HG03439 (cell line): ENCODE measurements around the gene MGRN1.
"Not testable (repeated sequence)": the region's sequence is repeated elsewhere in the genome, so short reads cannot be mapped to it uniquely, and the experiment has no call there.

Experiments
- ATAC-seq: cut with Tn5 transposase; IDR thresholded peaks from one replicate; pipeline ENCODE4 v1.9.1; 2021; ENCODE audit warnings: mild to moderate bottlenecking, moderate library complexity; ENCODE audit not compliant: unreplicated experiment

MGRN1 gene

DNA sequence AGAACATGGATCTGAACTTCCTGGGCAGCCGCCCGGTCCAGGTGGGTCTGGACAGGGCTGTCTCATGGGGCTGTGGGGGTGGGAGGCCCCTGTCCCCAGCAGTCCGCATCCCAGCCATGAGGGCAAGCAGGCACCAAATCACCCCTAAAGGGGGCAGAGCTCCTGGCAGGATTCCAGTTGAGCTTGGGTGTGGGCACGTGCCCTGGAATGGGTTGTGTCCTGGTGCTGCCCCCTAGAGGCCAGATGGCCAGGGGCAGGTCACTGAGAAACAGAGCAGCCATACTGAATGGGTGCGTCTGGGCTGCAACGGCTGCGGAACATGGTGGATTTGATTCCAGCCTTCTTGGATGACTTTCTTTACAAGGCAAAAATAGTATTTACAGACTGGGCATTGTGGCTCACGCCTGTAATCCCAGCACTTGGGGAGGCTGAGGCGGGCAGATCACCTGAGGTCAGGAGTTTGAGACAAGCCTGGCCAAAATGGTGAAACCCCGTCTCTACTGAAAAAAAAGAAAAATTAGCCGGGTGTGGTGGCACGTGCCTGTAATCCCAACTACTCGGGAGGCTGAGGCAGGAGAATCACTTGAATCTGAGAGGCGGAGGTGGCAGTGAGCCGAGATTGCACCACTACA, 25.9 kb downstream of the MGRN1 start:
- ATAC-seq = not testable (repeated sequence)

DNA sequence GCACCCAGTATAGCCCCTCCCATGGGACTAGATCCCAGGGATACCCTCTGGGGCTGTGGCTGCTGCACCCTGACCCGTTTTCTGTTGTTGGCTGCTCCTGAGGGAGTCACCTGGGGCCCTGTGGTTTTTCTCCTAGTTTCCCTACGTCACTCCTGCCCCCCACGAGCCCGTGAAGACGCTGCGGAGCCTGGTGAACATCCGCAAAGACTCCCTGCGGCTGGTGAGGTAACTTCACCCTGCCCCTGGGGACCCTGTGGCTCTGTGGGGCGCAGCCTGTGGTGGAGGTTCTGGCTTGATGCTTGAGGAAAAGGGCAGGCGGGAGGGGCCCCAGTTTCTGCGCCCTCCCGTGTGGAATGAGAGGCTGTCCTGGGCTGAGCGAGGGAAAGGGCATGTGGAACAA, 27.2 kb downstream of the MGRN1 start:
- ATAC-seq = no peak

DNA sequence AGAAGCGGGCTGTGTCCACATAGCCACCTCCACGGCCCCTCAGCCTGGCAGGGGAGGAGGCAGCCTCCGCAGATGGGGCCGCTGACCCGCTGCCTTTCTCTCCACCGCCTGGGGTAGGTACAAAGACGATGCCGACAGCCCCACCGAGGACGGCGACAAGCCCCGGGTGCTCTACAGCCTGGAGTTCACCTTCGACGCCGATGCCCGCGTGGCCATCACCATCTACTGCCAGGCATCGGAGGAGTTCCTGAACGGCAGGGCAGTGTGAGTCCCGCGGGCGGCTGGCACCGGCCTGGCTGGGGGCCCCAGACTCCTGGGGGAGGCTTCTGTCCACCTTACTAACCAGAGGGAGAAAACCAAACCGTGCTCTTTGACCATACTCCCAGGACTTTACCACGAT, 27.9 kb downstream of the MGRN1 start:
- no peak for ATAC-seq

DNA sequence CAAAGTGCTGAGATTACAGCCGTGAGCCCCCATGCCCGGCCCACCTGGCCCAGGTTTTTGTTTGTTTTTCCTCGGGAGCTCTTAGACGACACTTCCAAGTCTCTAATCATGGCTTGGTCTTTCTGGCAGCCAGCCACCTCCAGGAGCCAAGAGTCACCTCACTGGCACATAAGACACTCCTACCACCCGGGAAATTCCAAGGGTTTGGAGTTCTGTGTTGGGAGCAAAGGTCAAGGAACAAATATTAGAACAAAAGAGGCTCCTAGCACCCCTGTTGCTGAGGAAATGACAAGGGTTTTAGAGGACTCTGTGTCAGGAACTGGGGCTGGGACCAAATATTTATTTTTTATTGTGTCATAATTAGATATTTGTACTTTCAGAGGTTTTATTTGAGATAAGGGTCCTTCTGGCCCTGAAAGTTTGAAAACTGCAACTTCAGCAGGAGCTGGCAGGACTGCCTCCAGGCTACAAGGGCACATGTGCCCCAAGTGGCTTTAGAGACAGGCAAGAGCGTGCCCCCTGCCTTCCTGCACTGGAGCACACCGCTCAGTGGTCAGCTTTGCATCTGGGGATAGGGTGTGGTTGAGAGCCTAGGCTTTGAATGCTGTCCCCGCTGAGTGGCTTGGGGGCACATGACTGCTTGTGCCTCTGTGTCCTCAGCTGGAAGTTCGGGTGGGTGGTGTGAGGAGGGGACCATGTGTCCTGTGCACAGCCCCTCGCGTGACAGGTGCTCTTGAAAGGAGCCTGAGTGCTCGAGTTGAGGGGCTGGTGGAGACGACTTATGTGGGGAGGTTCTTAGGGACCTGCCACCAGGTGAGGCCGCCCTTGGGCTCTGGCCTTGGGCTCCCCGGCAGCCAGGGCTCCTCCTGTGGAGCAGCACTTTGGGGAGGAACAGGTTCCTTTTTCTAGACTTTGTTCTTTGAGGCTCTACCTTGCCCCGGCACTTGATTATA, 29.7 kb downstream of the MGRN1 start:
- ATAC-seq = no peak

DNA sequence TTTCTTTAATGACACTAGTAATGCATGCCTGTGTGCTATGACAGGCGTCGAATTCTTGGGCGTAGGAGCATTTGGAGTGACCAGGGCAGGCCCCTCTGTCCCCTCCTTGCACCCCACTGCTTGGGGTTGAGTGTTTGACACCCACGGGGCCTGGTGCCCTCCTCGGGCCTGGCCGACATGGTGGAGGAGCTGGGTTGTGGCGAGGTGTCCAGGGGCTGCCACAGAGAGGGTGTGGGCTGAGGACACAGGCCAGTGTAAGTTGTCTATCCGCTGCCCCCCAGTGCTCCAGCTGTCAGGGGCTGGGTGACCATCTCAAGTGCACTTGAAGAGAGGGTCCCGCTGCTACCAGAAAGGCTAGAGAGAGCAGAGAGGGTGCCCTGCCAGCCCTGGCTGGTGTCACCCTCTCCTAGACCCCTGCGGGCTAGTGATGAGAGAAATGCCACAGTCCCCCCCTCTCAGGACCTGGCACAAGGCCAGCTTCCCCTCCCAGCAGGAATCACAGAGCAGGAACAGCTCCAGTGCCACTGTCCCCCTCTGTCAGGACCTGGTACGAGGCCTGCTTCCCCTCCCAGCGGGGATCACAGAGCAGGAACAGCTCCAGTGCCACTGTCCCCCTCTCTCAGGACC, 30.5 kb downstream of the MGRN1 start:
- no peak for ATAC-seq

DNA sequence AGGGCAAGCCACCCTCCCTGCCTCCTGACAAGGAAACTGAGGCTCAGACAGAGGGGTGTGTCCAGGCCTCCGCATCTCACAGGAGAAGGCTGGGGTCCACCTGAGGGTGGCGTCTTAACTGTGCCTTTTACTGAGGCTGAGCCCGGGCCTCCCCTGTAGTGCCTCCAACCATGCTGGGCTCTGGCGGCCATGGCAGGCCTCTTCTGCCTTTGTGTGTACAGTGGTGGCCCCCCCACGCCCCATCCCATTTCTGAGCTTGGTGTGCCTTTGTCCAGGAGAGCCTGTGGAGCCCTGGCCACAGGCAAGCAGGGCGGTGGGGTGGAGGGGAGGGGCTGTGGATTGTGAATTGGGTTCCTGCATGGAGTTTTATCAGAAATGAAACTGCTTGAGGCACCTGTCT, 31.2 kb downstream of the MGRN1 start:
- no peak for ATAC-seq

DNA sequence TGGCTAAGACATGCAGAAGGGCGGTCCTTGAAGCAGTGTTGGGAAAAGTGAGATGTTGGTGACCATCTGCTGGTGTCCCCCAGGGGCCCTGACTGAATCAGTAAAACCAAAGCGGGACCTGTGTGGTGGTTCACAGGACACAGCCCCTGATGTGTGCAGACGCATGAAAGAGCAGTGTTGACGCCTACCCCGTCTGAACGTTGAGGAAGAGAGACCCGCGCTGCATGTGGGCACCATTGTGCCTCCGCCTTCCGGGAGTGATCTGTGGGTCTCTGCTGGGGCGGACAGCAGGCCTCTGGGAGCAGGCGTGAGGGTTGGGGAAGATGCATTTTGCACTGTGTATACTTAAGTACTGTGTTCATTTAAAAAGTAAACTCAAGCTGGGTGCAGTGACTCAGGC, 31.6 kb downstream of the MGRN1 start:
- ATAC-seq = no peak

DNA sequence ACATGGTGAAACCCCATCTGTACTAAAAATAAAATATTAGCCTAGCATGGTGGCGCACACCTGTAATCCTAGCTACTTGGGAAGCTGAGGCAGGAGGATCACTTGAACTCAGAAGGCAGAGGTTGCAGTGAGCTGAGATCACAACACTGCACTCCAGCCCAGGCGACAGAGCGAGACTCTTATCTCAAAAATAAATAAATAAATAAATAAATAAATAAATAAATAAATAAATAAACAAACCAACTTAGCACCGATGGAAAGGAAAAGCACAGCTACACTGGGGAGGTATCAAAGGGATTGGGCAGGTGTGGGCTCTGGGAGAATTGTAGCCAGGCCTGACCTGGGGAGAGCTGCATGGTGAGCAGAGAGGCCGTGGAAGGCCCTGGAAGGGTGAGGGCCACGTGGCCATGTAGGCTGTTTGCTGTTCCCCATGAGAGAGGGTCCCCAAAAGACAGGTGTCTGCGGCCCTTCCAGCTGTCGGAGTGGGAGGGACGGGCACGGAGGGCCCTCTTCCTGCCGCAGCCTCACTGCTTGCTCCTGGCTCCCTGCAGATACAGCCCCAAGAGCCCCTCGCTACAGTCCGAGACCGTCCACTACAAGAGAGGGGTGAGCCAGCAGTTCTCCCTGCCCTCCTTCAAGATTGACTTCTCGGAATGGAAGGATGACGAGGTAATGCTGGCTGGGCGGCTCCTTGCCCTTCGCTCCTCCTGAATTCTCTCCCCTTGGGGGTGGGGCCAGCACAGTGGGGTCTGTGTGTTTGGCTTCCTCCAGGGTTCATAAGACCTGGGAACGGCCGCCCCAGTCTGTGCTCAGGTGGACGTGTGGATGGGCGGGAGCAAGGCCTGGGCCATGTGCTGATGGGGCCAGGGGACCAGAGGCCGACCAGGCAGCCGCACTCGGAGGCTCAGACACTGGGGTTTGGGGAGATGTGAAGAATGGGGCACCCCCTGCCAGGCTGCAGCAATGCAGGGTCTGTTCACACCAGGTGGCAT, 32.4 kb downstream of the MGRN1 start:
- no peak for ATAC-seq

DNA sequence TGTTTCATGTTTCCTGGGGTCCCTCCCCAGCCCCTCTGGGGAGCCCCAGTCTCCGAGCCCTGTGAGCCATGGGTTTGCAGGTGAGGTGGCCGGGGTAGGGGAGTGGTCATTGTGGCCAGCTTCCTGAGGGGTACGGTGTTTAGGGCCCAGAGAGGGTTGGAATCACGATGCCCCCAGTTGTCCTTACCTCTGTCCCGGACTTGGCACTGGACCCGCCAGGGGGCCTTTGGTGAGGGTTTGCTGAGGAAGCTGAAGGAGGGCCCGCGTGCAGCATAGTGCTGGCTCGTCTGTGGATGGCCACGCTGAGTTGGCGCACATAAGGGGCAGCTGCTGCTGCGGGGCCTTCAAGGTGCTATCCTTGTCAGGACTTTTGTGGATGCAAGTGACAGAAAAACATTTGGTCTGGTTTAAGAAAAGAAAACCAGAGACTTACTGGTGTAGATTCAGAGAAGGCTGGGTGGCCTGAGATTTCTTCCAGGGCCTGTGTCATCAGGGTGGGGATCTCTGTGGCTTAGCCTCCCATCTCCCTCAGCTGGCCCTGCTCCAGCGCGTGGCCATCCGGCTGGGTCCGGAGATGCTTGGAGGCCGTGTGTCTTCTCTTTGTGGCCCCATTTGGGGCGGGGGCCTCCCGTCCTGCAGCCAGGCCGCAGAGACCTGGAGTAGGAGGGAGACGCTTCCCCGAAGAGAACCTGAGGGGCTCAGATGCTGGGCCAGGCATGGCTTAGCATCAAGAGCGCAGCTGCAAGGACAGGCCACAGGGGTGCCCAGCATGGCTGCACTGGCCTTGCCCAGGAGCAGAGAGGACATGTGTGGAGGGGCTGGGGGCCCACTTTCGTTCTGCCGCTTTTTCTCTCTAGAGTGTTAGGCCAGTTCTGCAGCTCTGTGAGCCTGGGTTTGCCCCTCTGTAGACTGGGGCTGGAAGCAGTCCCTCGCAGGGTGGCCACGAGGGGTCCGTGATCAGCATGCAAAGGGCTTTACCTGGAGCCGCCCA, 35.0 kb downstream of the MGRN1 start:
- ATAC-seq = no peak

DNA sequence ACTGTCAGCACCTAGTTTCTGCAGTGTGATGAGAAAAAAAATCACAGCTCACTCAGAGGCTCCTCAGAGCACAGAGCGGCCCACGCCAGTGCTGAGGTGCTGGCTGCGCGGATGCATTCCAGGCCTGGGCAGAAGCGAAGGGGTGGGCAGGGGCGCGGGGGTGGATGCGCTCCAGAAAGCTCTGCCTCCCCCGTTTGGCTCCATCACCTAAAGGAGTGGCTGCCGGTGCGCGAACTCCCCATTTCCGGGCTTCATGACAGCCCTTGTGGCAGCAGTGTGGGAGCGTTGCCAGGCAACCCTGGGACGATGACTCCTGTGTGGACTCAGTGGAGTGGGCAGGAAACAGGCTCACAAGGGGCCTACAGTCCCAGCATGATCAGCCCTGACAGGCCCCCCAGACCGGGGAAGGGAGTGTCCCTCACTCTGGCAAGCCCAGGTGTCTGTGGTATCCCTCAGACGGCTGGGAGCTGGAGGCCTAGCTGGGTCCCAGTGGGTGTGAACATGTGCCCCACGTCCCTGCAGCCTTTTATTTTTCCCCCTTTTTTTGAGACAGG, 35.9 kb downstream of the MGRN1 start:
- no peak for ATAC-seq

DNA sequence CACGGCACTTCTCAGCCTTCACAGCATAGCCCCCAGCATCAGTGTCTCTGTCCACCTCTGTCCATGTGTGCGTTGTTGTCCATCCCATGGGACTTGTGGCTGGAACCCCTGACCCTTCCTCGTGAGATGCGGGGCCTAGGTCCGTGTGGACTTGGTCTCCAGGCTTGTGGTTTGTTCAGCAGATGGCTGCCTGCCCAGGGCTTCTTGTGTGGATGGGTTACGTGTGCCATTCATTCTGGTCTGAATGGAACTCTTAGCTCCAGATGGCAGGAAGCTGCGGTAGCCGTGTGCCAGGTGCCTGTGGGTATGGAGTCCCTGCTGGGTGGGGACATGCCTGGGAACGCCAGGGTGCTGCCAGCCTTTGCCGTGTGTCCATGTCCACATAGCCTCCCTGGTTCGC, 37.0 kb downstream of the MGRN1 start:
- no peak for ATAC-seq

DNA sequence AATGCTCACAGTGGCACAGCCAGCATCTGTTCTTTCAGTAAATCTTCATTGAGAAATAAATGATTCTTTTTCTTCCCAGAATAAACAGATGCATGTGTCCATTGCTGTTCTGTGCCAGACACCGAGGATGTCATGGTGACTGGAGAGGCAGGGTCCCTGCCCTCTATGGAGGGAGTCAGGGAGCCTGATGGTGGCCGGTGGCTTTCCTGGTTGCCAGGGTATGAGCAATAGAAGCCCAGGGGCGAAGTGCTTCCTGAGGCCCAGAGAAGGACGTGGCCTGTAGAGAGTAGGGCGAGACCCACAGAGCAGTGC, 38.8 kb downstream of the MGRN1 start:
- ATAC-seq = no peak

DNA sequence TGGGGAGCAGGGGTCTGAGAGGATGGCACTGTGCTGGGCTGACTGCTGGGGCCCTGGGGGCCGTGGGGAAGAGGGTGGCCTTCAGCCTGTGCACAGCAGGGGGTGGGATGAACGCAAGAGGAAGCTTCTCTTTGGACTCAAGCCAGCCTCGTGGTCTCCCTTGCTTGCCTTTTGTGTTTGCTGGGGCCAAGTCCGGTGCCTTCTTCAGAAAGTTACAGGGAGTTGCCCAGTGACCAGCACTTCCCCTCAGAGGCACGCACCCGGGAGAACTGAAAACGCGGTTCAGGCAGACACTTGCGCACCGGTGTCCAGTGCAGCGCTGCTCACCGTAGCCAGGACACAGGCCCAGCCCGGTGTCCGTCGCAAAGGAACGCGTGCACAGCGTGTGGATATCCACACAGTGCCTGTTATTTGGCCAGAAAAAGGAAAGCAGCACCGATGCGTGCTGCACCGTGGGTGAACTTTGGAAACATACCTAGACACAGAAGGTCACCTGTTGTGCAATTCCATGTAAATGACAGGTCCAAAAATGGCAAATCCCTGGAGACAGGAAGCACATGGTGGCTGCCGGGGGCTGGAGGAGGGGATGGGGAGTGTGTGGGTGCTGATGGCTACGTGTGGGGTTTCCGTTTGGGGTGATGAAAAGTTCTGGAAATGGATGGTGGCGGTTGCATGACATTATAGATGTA, 39.3 kb downstream of the MGRN1 start:
- ATAC-seq = no peak

DNA sequence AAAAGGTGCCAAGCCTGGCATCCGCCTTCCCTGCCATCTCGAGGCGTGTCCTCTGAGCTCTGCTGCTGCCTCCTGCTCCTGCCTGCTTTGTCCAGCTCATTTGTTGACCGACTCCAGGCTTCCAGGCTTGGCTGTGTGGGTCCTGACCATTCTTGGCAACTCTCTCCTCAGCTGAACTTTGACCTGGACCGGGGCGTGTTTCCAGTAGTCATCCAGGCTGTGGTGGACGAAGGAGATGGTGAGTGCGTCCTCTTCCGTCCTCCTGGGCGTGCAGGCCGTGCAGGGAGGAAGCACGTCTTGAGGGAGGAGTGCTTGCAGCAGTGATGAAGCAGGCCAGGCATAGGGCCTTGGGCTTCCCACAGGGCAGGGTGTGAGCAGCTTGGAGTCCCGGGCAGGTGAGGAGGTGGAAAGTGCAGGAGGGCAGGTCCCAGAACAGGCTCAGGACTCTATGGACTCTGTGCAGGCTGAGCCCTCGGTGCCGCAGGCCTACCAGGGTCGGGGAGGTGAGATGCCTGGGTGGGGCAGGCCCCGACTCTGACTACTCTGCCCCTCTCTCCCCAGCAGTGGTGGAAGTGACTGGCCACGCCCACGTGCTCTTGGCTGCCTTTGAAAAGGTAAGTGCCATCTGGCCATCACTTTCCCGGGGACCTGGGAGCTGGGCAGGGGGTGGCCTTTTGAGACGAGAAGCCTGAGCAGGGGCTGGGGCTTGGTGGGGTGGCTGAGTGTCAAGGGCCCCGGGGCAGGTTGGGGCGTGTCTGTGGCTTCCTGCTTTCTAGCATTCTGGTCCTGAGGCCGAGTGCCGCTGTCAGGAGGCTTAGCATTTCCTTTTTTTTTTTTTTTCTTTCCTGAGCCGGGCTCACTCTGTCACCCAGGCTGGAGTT, 40.2 kb downstream of the MGRN1 start:
- ATAC-seq = no peak

DNA sequence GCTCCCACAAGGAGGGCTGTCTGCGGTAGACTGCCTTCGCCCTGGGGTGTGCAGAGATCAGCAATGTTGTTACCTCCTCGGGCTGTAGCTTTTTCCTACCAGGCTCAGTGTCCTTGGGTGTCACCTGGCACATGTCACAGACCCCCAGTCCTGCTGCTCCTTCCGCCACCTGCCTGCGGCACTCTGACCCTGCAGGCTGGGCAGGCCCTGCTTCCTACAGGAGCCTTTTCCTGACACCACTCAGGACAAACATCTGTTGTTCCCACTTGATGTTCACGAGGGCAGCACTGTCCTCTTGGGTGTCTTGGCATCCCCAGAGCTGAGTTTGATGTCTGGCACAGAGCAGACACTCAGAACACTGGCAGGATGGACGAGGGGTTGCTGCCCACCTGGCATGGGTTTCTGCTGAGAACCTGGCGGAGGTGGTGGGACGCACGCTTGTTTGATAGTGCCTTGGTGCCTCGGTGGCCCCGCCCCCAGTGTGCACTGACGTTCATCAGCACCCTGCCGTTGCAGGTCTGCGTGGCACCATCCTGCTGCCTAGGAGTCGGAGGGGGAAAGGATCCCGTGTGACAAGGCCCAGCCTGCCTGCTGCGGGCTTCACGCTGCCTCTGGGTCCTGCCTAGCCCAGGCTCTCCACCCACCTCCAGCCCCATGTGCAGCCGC, 42.0 kb downstream of the MGRN1 start:
- ATAC-seq = no peak

DNA sequence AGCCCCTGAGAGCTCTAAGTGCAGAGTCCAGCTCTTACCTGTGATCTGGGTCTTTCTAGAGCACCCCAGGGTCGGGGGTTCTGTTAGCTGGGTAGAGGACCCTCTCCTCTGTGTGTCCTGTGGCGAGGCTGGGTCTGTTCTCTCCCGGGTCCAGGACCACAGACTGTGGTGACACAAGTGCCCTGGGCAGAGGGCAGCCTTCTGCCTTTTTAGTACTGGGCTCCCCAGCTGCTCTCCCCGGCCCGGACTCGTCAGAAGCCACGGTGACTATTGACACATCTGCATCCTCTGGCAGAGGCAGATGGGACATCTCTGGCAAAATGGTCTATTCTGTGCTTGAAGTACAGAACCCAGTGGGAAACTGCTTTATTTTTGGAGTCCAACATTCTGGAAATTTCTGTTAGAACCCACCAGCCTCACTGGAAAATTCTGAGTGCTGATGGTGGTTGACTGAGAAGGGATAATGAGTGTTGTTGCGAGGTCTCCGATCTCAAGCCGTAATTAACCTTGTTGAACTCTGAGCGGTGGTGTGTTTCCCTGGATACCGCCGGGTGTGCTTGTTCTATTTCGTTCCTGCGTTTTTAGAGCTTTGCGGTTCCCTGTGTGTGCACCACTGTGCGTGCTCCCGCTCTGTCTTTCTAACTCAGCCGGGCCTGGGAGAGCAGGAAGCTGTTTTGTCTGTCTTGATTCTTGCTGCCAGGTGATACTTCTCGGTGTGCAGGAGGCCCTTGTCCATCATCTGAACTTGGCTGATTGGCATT, 42.8 kb downstream of the MGRN1 start:
- ATAC-seq = no peak
